Adrenal gland (tissue), 5 donors: ENCODE results near the gene CAPN11.

ENCODE experiments used
- CTCF ChIP-seq, 6 experiments: fragments of 450-650 bp in 4 of 6; fragments of 200-600 bp in 2 of 6; sonication (generic) in 1 of 6; IDR thresholded peaks; 1 replicate in 5 of 6; 2 replicates in 1 of 6; pipeline versions ENCODE4 v1.5.1 to v1.8.0; 2016 to 2021; ENCODE audit warnings: antibody characterized with exemption in 6 of 6, mild to moderate bottlenecking in 2 of 6, moderate library complexity in 1 of 6
- POLR2A ChIP-seq, 2 donors: fragments of 450-650 bp; IDR thresholded peaks; one replicate each; pipeline ENCODE4 v1.6.1; 2017; ENCODE audit warnings: antibody characterized with exemption in 2 of 2, mild to moderate bottlenecking in 2 of 2, moderate library complexity in 1 of 2
- donor health status: DM: no; HTN: no; CAD: no.

DNA sequence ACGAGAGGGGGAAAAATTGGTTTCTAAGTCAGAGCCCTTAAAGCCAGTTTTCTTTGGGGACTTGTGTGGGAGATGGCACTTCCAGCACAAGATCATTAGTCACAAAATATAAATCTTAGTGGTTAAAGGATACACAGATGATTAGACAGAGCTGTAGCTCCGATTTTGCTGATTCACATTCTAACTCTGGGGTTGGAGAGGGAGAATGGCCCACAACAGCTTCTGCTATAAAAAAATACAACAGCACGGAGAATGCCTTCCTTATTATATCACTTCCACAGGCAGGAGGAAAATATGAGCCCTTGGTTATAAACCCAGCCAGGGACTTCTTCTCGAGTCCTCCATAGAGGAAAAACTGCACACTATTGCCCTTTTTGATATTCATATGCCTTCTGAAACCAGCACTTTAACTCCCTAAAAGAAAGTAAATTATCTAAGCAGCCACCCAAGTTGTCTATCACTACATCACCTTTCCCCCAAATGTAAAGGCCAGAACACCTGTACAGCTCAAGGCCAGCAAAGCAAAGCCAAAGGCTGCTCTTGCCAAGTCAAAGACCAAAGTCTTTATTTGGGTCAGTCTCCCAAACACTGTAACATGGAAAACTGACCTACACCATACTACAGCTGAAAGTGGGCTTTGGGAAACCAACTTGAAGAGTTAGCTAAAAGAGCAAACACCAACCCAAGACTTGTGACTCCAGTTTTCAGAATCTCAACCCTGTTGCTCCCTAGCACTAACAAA lies 41.8 kb upstream of the CAPN11 start:
- TF ChIP-seq CTCF (IDR thresholded peaks at IDR 0.05), result no peak
- TF ChIP-seq POLR2A (IDR thresholded peaks at IDR 0.05), result peak in 1 of 2 donors; percentile 42
